Body of pancreas (tissue), 4 donors: ENCODE data around the gene MYL3.

ENCODE experiments used
- POLR2A ChIP-seq, 3 donors: fragments of 450-650 bp; IDR thresholded peaks; one replicate each; pipeline ENCODE4 v1.6.1; 2016; ENCODE audit warnings: antibody characterized with exemption in 3 of 3, mild to moderate bottlenecking in 2 of 3
- TF ChIP-seq, protein P1 (sequence below), 7 experiments: fragments of 450-650 bp in 4 of 7; fragments of 200-600 bp in 3 of 7; sonication (generic) in 3 of 7; IDR thresholded peaks; one replicate each; pipeline ENCODE4 v1.5.1; 2016 to 2019; ENCODE audit warnings: antibody characterized with exemption in 7 of 7

DNA sequence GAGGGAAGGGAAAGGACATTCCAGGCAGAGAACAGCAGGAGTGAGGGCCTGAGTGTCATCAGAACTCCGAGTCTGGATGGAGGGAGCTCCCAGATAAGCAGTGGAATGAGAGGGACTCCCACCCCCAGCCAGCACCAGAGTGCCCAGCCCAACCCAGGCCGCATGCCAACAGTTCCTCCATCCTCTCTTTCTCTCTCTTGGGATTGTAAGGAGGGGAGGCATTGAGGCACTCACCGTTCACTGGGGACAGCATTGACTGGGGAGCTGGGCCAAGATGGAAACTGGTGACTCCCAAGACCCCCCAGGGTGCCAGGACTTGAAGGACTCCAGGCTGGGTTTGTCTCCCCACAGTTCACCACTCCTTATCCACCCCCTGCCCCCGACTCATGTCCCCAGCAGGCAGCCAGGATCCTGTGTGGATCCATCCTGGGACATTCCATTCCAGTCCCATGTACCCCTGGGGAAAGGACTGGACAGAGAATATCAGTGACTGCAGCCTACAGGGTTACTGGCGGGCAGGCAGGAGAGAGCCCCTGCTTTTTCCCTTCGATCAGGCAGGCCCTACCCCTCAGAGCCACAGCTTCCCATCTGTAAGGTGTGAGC lies 30.0 kb upstream of the MYL3 start:
- TF ChIP-seq, protein P1, sequence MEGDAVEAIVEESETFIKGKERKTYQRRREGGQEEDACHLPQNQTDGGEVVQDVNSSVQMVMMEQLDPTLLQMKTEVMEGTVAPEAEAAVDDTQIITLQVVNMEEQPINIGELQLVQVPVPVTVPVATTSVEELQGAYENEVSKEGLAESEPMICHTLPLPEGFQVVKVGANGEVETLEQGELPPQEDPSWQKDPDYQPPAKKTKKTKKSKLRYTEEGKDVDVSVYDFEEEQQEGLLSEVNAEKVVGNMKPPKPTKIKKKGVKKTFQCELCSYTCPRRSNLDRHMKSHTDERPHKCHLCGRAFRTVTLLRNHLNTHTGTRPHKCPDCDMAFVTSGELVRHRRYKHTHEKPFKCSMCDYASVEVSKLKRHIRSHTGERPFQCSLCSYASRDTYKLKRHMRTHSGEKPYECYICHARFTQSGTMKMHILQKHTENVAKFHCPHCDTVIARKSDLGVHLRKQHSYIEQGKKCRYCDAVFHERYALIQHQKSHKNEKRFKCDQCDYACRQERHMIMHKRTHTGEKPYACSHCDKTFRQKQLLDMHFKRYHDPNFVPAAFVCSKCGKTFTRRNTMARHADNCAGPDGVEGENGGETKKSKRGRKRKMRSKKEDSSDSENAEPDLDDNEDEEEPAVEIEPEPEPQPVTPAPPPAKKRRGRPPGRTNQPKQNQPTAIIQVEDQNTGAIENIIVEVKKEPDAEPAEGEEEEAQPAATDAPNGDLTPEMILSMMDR (IDR thresholded peaks at IDR 0.05), result no peak
- no peak for TF ChIP-seq POLR2A (IDR thresholded peaks at IDR 0.05)
